GM21528 (cell line): ENCODE results near the gene SLFN14.
"Not testable (repeated sequence)": the region's sequence is repeated elsewhere in the genome, so short reads cannot be mapped to it uniquely, and the experiment has no call there.

Source experiments
- ATAC-seq: cut with Tn5 transposase; IDR thresholded peaks from one replicate; pipeline ENCODE4 v1.9.1; 2021; ENCODE audit warnings: mild to moderate bottlenecking, moderate library complexity; ENCODE audit not compliant: unreplicated experiment, low FRiP score

Gene SLFN14

GRCh38 chr17:35563181-35563580 is 2.6 kb upstream of the SLFN14 start:
- not testable (repeated sequence) for ATAC-seq

- no peak for ATAC-seq
Observed at GRCh38 chr17:35559495-35560210, 966 bp downstream of the SLFN14 start.

GRCh38 chr17:35557353-35557752 is 3.3 kb downstream of the SLFN14 start:
- no peak for ATAC-seq

- ATAC-seq, result no peak
Observed at GRCh38 chr17:35555691-35556090, 4.9 kb downstream of the SLFN14 start.

- no peak for ATAC-seq
Observed at GRCh38 chr17:35554668-35555067, 6.0 kb downstream of the SLFN14 start.

- no peak for ATAC-seq
Observed at GRCh38 chr17:35553310-35553709, 7.3 kb downstream of the SLFN14 start.

- ATAC-seq, result no peak
Observed at GRCh38 chr17:35548978-35549377, 11.6 kb downstream of the SLFN14 start.

DNA sequence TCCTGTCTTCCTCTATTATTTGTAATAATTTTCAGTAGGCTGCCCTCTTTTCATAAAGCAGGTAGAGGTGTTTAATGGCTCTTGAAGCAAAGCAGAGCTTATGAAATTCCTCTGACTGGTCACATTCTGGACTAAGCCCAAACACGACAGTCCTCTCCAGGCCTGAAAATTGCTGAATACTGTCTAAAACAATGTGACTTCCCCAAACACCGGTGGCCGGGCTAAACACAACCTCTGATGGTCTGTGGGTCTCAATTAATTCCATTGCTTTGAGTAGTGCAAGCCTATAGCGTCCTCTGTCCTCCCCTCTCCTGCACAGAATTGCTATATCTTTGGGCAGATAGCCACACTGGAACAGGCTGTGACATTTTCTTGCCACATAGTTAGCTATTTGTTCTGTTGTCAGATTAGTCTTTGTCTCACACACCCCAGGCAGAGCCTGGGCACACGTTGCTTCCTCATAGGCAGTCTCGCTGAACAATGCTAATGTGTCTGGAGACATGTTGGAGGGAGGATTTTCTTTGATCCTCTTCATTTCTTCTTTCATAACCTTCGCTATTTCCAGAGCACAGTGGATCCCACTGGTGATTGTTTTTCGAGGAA is 12.3 kb downstream of the SLFN14 start:
- ATAC-seq, result no peak

- ATAC-seq, result no peak
Observed at GRCh38 chr17:35546487-35546886, 14.1 kb downstream of the SLFN14 start.

GRCh38 chr17:35545150-35545549 is 15.5 kb downstream of the SLFN14 start:
- ATAC-seq, result no peak

GRCh38 chr17:35543856-35544255 is 16.8 kb downstream of the SLFN14 start:
- no peak for ATAC-seq

- no peak for ATAC-seq
Observed at GRCh38 chr17:35542990-35543389, 17.6 kb downstream of the SLFN14 start.

GRCh38 chr17:35541434-35541833 is 19.2 kb downstream of the SLFN14 start:
- no peak for ATAC-seq

GRCh38 chr17:35540589-35541404 is 19.8 kb downstream of the SLFN14 start:
- no peak for ATAC-seq

GRCh38 chr17:35539659-35540026 is 21.0 kb downstream of the SLFN14 start:
- ATAC-seq, result no peak

- ATAC-seq, result no peak
Observed at GRCh38 chr17:35537601-35538141, 22.9 kb downstream of the SLFN14 start, which contains the start of gene SLFN12L. Gene SLFN12L (minus strand): TSS chr17:35537678. CDS start chr17:35522364, 15,314 bp downstream.

- ATAC-seq, result no peak
Observed at GRCh38 chr17:35536664-35537171, 23.9 kb downstream of the SLFN14 start.

DNA sequence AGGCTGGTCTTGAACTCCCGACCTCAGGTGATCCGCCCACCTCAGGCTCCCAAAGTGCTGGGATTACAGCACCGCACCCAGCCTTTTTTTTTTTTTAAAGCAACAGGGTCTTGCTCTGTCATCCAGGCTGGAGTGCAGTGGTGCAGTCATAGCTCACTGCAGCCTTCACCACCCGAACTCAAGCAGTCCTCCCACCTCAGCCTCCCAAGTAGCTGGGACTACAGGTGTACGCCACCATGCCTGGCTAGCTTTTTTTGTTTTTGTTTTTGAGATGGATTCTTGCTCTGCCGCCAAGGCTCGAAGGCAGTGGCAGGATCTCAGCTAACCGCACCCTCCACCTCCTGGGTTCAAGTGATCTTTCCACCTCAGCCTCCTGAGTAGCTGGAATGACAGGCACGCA is 25.2 kb downstream of the SLFN14 start:
- not testable (repeated sequence) for ATAC-seq

GRCh38 chr17:35534576-35535093 is 26.0 kb downstream of the SLFN14 start:
- no peak for ATAC-seq

DNA sequence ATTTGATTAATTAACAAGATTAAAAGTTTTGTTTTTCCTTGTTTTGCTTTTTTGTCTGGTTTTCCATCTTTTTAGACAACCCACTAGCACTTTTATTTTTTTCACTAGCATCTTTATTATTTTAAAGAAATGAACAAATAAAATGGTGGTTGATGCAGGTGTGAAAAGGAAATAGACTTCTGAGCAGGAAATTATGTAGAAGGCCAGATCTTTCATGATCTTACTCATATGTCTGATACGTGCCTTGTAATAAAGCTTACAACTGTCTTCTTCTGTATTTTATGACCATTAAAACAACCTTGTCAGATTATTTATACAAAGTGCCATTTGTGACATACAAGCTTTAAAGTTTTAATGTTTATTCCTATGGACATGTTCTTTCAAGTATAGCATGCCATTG is 29.5 kb downstream of the SLFN14 start:
- no peak for ATAC-seq

- no peak for ATAC-seq
Observed at GRCh38 chr17:35529866-35530265, 30.8 kb downstream of the SLFN14 start.
